ENCODE results near the gene ZSCAN26. TPM values are rescaled to one million over a fixed set of nuclear protein-coding genes. Genes with fewer than 3 reads are reported as not detected.

Gene ZSCAN26
- total and polyA plus RNA-seq, 4 donors, result 2.8 to 9.7 (median 6.1) TPM

DNA sequence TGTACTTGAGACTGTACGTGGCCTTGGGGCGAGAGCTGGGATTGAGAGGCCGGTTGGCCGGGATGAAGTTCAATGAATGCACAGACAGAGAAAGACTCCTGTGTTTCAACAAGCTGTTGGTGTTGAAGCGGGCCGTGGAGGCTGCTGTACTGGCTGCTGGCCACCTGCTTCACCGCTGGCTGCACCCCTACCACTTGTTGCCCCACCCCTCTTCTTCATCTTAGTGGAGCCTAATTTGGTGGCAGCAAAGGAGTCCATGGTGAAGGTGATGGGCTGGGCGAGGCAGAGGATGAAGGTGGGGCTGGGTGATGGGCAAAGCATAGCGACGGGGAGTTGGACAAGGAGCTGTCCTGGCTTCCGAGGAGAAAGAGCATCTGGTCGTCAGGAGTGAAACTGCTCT, 49.1 kb upstream of the ZSCAN26 start:
- Histone ChIP-seq H3K9ac (ENCODE audit: low read depth in 1 of 2, low read length in 2 of 2) (no peak overlapping the region), H3K36me3 (ENCODE audit: control insufficient read depth in 4 of 4, insufficient read depth in 3 of 4, low read depth in 1 of 4, low read length in 3 of 4) (no peaks in the 10 kb centered on the region), H3K4me1 (ENCODE audit: control insufficient read depth in 4 of 4, insufficient read depth in 4 of 4, low read length in 3 of 4) (peaks cover 0 to 4% (median 2%) of the 10 kb centered on the region in 4 donors), H3K4me3 (ENCODE audit: low read depth in 1 of 3, low read length in 3 of 3) (no peak overlapping the region), H3K27ac (ENCODE audit: low read depth in 1 of 2, low read length in 2 of 2) (no peak overlapping the region), H3K9me3 (ENCODE audit: control insufficient read depth in 4 of 4, low read length in 3 of 4) (peaks cover 4 to 11% (median 6%) of the 10 kb centered on the region in 4 donors), H3K27me3 (ENCODE audit: control insufficient read depth in 4 of 4, insufficient read depth in 4 of 4, low read length in 3 of 4) (peaks cover 0 to 14% (median 7%) of the 10 kb centered on the region in 4 donors)
- 97% methylated on average over 12 of the region's 12 CpGs for WGBS
- no peak for DNase-seq (ENCODE audit: low spot score)
- no peak for TF ChIP-seq EGR1 (IDR thresholded peaks at IDR 0.05; ENCODE audit: low read depth in 2 of 2)
- TF ChIP-seq HNF4G (IDR thresholded peaks at IDR 0.05), result no peak
- TF ChIP-seq NR2F2 (IDR thresholded peaks at IDR 0.05), result no peak
- TF ChIP-seq, protein P1, sequence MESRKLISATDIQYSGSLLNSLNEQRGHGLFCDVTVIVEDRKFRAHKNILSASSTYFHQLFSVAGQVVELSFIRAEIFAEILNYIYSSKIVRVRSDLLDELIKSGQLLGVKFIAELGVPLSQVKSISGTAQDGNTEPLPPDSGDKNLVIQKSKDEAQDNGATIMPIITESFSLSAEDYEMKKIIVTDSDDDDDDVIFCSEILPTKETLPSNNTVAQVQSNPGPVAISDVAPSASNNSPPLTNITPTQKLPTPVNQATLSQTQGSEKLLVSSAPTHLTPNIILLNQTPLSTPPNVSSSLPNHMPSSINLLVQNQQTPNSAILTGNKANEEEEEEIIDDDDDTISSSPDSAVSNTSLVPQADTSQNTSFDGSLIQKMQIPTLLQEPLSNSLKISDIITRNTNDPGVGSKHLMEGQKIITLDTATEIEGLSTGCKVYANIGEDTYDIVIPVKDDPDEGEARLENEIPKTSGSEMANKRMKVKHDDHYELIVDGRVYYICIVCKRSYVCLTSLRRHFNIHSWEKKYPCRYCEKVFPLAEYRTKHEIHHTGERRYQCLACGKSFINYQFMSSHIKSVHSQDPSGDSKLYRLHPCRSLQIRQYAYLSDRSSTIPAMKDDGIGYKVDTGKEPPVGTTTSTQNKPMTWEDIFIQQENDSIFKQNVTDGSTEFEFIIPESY (IDR thresholded peaks at IDR 0.05), result no peak
- TF ChIP-seq, protein P2, sequence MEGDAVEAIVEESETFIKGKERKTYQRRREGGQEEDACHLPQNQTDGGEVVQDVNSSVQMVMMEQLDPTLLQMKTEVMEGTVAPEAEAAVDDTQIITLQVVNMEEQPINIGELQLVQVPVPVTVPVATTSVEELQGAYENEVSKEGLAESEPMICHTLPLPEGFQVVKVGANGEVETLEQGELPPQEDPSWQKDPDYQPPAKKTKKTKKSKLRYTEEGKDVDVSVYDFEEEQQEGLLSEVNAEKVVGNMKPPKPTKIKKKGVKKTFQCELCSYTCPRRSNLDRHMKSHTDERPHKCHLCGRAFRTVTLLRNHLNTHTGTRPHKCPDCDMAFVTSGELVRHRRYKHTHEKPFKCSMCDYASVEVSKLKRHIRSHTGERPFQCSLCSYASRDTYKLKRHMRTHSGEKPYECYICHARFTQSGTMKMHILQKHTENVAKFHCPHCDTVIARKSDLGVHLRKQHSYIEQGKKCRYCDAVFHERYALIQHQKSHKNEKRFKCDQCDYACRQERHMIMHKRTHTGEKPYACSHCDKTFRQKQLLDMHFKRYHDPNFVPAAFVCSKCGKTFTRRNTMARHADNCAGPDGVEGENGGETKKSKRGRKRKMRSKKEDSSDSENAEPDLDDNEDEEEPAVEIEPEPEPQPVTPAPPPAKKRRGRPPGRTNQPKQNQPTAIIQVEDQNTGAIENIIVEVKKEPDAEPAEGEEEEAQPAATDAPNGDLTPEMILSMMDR (IDR thresholded peaks at IDR 0.05; ENCODE audit: low read depth, low read length, missing input control), result no peak
- no peak for TF ChIP-seq FOXA2 (IDR thresholded peaks at IDR 0.05)
- TF ChIP-seq TAF1 (conservative IDR thresholded peaks at IDR 0.05), result no peak
- TF ChIP-seq RAD21 (IDR thresholded peaks at IDR 0.05), result no peak
- no peak for TF ChIP-seq HNF4A (conservative IDR thresholded peaks at IDR 0.05)
- TF ChIP-seq FOXA1 (IDR thresholded peaks at IDR 0.05), result no peak
- no peak for TF ChIP-seq GABPA (IDR thresholded peaks at IDR 0.05 in 1 of 2, conservative IDR thresholded peaks at IDR 0.05 in 1 of 2)
- TF ChIP-seq, protein P3, sequence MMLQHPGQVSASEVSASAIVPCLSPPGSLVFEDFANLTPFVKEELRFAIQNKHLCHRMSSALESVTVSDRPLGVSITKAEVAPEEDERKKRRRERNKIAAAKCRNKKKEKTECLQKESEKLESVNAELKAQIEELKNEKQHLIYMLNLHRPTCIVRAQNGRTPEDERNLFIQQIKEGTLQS (IDR thresholded peaks at IDR 0.05), result no peak
- TF ChIP-seq, protein P4, sequence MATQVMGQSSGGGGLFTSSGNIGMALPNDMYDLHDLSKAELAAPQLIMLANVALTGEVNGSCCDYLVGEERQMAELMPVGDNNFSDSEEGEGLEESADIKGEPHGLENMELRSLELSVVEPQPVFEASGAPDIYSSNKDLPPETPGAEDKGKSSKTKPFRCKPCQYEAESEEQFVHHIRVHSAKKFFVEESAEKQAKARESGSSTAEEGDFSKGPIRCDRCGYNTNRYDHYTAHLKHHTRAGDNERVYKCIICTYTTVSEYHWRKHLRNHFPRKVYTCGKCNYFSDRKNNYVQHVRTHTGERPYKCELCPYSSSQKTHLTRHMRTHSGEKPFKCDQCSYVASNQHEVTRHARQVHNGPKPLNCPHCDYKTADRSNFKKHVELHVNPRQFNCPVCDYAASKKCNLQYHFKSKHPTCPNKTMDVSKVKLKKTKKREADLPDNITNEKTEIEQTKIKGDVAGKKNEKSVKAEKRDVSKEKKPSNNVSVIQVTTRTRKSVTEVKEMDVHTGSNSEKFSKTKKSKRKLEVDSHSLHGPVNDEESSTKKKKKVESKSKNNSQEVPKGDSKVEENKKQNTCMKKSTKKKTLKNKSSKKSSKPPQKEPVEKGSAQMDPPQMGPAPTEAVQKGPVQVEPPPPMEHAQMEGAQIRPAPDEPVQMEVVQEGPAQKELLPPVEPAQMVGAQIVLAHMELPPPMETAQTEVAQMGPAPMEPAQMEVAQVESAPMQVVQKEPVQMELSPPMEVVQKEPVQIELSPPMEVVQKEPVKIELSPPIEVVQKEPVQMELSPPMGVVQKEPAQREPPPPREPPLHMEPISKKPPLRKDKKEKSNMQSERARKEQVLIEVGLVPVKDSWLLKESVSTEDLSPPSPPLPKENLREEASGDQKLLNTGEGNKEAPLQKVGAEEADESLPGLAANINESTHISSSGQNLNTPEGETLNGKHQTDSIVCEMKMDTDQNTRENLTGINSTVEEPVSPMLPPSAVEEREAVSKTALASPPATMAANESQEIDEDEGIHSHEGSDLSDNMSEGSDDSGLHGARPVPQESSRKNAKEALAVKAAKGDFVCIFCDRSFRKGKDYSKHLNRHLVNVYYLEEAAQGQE (IDR thresholded peaks at IDR 0.05), result no peak
- no peak for TF ChIP-seq JUND (IDR thresholded peaks at IDR 0.05)
